ENCODE measurements around the gene DST. TPM values are rescaled to one million over a fixed set of nuclear protein-coding genes. Genes with fewer than 3 reads are reported as not detected.

Gene DST
- total and polyA plus RNA-seq, 2 of the 8 experiments (the other 6 are each of a cell fraction or from before 2014, with no cell fraction given) = 49.4 to 116 TPM

DNA sequence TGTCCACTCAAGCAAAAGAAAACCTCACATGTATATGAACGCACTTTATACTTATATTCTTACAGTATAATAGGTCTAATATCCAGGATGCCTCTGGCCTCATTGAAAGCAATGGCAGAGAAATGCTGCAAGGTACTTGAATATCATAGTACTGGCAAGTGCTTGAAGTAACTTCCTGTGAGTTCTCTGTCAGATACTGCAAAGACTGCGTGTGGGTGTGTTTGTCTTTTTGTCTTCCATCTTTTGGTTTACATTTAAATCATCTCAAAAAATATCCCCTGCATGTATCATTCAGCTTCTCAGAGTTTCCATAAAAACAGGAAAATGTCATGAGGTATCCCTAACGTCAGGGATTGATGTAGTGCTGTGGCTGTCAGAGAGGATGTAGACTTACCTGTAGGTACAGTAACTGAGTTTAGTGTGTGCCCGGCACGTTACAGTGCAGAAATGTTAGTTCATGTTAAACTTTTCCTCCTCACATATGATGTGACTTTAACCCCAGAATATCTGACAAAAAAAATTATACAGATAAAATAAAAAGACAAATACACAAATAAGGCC, 184.3 kb downstream of the DST start:
- Histone ChIP-seq H3K9ac (replicated peaks in 1 of 4; ENCODE audit: extremely low read depth in 1 of 4, low read depth in 3 of 4, low read length in 3 of 4) (no peak overlapping the region), H3K4me2 (ENCODE audit: insufficient read depth in 1 of 2, low read depth in 2 of 2, low read length in 2 of 2) (no peak overlapping the region), H2BK15ac (ENCODE audit: low read length) (no peak overlapping the region), H3K4me3 (ENCODE audit: extremely low read depth in 1 of 4, insufficient read depth in 2 of 4, low read depth in 3 of 4, low read length in 4 of 4) (no peak overlapping the region), H2AK5ac (ENCODE audit: low read depth, low read length) (no peak overlapping the region), H3K27ac (ENCODE audit: low read depth, low read length) (no peak overlapping the region), H4K5ac (ENCODE audit: insufficient read length, low read depth, low read length) (no peak overlapping the region), H3K79me2 (ENCODE audit: control insufficient read depth in 1 of 2, insufficient read depth in 2 of 2, low read length in 2 of 2) (no peaks in the 10 kb centered on the region), H4K8ac (ENCODE audit: extremely low read depth, insufficient read depth, low read length) (no peak overlapping the region), H3K23me2 (ENCODE audit: low read depth, low read length) (no peaks in the 10 kb centered on the region), H3K23ac (ENCODE audit: insufficient read length) (no peak overlapping the region), H2AFZ (ENCODE audit: low read length) (no peak overlapping the region), H2BK20ac (ENCODE audit: low read length) (no peak overlapping the region), H3K36me3 (ENCODE audit: control insufficient read depth in 2 of 4, insufficient read depth in 4 of 4, low read length in 3 of 4) (peaks cover 2 to 29% (median 21%) of the 10 kb centered on the region in 4 experiments; a peak in 6 of 8 replicates), H3K14ac (ENCODE audit: insufficient read length) (no peak overlapping the region), H2BK5ac (ENCODE audit: low read depth, low read length) (no peak overlapping the region), H3K56ac (replicated peaks; ENCODE audit: insufficient read length, low read depth, low read length) (no peak overlapping the region), H4K20me1 (replicated peaks in 1 of 2; ENCODE audit: control insufficient read depth in 1 of 2, insufficient read depth in 2 of 2, low read length in 2 of 2) (no peaks in the 10 kb centered on the region), H3K18ac (ENCODE audit: extremely low read depth, low read length) (no peak overlapping the region), H4K91ac (replicated peaks; ENCODE audit: insufficient read length, low read length) (no peak overlapping the region), H3K4ac (replicated peaks; ENCODE audit: insufficient read length, low read depth, low read length) (no peak overlapping the region), H3K4me1 (replicated peaks in 1 of 4; ENCODE audit: control insufficient read depth in 3 of 4, insufficient read depth in 4 of 4, low read length in 3 of 4) (no peaks in the 10 kb centered on the region), H2BK12ac (ENCODE audit: low read depth, low read length) (no peak overlapping the region), H3K27me3 (replicated peaks in 1 of 4; ENCODE audit: control insufficient read depth in 3 of 4, extremely low read depth in 1 of 4, insufficient read depth in 3 of 4, low read length in 3 of 4) (no peaks in the 10 kb centered on the region), H2BK120ac (replicated peaks; ENCODE audit: low read depth, low read length) (no peak overlapping the region), H3K79me1 (ENCODE audit: low read depth, low read length) (no peaks in the 10 kb centered on the region), H3K9me3 (ENCODE audit: insufficient read depth in 2 of 2, low read depth in 1 of 2, low read length in 1 of 2) (no peaks in the 10 kb centered on the region)
- ChIA-PET POLR2A (ENCODE audit: partially characterized antibody) (no interaction called here), CTCF (ENCODE audit: partially characterized antibody) (no interaction called here)
- FAIRE-seq = no peak
- 93% methylated on average over 5 of the region's 5 CpGs; no CpG with 5 or more reads in 1 of the 2 experiments for WGBS, 2 experiments (ENCODE audit: extremely low coverage in 1 of 2, insufficient coverage in 1 of 2, insufficient read length in 1 of 2, insufficient replicate concordance in 2 of 2, low coverage in 1 of 2, low lambda C conversion rate in 2 of 2, missing lambda C conversion rate in 1 of 2)
- no peak for DNase-seq (ENCODE audit: low read depth in 1 of 2, low spot score in 2 of 2)
- TF ChIP-seq ATF3 (IDR thresholded peaks at IDR 0.05; ENCODE audit: insufficient read depth, low read depth, low read length) (no peak), GABPA (IDR thresholded peaks at IDR 0.05; ENCODE audit: borderline replicate concordance, insufficient read depth, low read length) (no peak), SIX5 (IDR thresholded peaks at IDR 0.05; ENCODE audit: low read depth, low read length) (no peak), USF2 (IDR thresholded peaks at IDR 0.05; ENCODE audit: low read length) (no peak), ZNF274 (IDR thresholded peaks at IDR 0.05; ENCODE audit: borderline replicate concordance, extremely low read depth, low read length) (no peak), BCL11A (IDR thresholded peaks at IDR 0.05; ENCODE audit: low read depth in 2 of 2, low read length in 2 of 2) (no peak), JUND (IDR thresholded peaks at IDR 0.05; ENCODE audit: low read length) (no peak), TEAD4 (IDR thresholded peaks at IDR 0.05; ENCODE audit: low read depth, low read length) (no peak), SIRT6 (IDR thresholded peaks at IDR 0.05; ENCODE audit: low read length) (no peak), EGR1 (IDR thresholded peaks at IDR 0.05; ENCODE audit: borderline replicate concordance, low read depth, low read length) (no peak), CBX5 (IDR thresholded peaks at IDR 0.05; ENCODE audit: low read depth, low read length) (no peak), TCF12 (IDR thresholded peaks at IDR 0.05; ENCODE audit: low read depth, low read length) (no peak), NANOG (IDR thresholded peaks at IDR 0.05; ENCODE audit: insufficient read depth, low read depth, low read length, poor library complexity, severe bottlenecking) (no peak)
